DMS79 (cell line): ENCODE results near the gene PACRG.

Source experiments
- DNase-seq: peaks from one replicate; lab custom pipeline; 2025; lab: John Stamatoyannopoulos, UW

PACRG gene

DNA sequence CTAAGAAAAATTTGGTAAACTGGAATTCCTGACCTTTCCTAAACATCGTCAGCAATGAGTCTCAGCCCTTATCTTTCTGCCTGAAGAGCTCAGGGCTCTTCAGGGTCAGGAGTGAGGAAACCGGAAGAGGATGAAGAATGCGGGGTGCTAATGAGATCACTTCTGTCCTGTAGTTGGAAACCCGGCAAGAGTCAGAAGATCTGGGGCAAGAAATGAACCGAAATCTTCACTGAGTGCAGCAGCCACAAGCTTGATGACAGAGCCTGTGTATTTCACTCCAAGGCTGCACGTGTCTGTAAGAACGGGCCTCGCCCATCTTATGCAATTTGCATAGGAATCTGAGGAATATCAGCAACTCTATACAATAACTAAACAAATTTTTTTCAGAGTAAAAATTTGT, 626.3 kb downstream of the PACRG start:
- no peak for DNase-seq

DNA sequence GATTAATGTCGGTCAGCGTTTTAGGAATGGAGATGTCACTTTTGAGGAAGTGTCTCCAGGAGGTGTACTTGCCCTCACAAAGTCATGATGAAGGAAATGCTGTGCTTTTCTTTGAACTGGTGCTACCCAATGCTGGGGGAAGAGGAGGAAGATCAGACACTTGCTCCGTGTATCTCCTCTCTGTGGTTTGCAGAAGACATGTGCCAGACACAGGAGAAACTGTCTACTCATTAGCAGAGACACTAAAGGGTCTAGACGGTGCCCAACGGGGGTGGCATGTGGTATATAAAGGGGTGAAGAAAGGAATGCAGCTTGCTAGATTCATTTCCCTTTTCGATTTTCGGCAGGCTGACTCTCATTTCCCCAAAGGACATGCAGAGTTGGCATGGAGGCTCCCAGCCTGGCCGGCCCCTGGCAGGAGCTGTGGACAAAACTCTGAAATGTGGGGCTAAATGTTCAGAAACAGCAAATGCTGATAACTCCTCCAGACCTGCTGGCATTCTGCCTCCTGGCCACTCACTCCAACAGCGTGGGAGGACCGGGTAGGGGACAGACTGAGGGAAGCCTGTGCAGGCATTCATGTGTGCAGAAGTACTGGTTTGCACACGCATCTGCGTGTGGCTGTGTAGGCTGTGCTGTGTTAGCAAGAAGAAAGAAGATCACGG, 627.1 kb downstream of the PACRG start:
- no peak for DNase-seq

DNA sequence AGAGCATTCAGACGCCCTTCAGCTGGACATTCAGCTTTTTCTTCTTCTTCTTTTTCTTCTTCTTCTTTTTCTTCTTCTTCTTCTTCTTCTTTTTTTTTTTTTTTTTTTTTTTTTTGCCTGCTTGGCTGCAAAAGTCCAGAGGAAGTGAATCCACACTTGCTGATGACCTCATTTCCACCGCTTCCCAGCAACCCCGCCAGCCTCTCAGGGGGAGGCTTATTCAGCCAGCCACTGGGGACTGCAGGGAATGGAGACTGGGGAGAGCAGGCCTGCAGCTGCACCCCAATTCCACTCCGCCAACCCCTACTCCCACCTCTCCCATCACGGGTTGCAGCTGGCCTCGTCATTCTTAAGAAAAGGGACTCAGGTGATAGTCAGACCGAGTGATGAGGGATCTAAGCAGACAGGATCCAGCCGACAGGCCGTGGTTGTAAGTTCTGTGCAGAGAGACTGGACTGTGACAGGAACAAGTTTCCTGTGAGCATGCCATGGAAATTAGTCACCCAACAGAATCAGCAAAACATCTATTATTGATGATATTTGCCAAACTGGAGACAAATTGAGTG, 627.7 kb downstream of the PACRG start:
- no peak for DNase-seq

DNA sequence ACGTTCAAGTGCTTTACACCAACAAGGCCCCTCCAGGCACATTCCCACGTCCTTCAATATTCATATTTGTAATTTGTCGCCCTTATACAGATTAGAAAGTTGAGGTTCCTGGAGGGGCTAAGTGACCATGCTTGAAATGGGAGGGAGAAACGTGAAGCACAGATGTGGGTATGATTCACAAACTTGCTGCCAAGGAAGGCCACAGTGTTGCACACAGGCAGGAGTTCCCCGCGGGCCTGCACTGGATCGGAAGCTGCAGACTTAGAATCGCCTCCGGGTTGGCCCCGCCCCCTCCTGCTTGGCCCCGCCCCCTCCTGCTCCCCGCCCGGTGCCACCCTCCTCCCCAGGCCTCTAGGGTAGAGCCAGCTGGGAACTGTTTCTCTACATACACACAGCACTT, 628.5 kb downstream of the PACRG start:
- DNase-seq: no peak

DNA sequence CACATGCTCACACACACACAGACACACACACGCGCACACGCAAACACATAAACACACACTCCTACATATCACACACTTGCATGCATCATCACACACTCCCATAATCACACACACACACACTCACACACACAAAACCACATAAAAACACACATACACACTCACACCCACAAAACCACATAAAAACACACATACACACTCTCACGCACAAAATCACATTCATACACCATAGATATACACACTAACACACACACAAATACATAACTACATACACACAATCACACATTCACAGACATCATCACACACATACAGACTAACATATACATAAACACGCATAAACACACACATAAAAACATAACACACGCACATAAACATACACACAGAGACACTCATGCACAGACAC, 629.0 kb downstream of the PACRG start:
- no peak for DNase-seq

DNA sequence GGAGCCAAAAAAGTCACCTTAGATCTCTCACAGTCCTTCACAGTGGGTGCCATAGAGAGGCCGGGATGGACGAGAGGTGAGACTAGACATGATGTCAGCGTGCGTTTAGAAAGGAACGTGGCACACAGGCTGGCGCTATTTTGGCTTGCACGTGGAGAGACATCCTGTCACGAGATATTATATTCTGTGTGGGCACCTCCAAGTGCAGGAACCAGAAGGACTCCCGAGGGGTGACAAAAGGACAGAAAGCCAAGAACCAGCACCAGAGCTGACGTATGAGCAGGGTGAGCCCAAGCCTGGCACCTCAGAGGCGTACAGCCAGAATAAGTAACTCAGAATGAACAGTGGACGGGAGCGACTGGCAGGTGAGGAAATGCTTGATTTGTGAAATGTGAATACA, 636.9 kb downstream of the PACRG start:
- no peak for DNase-seq
